ENCODE measurements around the gene GINS3.
"Not testable (repeated sequence)": the region's sequence is repeated elsewhere in the genome, so short reads cannot be mapped to it uniquely, and the experiment has no call there.

Gene GINS3

DNA sequence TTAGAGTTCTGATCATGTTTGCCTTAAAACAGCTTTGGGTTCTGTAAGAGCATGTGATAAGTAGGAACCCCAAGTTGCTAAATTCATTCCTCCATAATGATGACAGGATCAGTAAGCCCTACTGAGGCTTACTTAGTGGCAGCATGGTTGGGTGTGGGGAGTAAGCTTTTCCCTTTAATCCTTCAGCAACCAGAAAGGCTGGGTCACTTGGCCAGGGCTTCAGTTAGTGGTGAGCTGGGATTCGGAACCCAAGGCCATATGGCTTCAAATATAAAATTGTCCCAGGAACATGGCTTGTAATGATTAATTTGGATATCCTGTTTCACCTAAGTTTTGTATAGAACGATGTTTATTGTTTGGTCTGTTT, 850 bp downstream of the GINS3 start:
- DNase-seq, result no peak

DNA sequence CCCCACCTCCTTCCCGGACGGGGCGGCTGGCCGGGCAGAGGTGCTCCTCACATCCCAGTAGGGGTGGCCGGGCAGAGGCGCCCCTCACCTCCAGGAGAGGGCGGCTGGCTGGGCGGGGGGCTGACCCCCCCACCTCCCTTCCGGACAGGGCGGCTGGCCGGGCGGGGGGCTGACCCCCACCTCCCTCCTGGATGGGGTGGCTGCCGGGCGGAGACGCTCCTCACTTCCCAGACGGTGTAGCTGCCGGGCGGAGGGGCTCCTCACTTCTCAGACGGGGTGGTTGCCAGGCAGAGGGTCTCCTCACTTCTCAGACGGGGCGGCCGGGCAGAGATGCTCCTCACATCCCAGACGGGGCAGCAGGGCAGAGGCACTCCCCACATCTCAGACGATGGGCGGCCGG, 4.6 kb downstream of the GINS3 start:
- DNase-seq, result not testable (repeated sequence)

DNA sequence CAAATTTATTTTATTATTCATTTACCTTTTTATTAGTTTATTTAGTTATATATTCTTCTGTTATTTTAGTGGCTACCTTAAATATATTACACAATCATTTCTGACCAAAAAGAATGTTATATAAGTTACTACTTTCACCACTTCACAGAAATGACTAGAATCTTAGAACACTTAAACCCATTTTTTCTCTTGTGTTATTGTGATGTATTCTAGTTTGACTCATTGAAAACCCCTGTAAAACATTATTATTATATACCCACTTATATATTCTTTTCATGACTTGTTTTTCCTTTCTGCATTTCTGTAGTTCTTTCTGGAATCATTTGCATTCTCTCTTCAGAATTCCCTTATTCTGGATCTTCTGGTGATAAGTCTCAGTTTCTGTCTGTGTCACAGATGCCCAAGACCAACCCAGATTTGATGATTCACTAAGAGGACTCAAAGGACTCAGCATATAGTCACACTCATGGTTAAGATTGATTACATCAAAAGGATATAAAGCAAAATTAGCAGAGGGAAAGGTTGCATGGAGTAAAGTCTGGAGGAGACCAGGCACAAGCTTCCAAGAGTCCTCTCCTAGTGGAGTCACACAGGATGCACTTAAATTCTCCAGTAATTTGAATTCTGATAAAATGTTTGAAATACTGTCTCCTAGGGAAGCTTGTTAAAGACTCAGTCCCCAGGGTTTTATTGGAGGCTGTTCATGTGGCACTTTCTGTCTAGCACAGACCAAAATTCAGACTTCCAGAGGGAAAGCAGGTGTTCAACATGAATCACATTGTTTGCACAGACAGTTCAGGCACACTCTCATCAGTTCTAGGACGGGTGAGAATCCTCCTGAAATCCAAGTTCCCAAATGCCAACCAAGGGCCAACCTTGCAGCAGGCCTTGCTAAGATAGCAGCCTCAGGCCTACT, 7.7 kb downstream of the GINS3 start:
- DNase-seq, result no peak

DNA sequence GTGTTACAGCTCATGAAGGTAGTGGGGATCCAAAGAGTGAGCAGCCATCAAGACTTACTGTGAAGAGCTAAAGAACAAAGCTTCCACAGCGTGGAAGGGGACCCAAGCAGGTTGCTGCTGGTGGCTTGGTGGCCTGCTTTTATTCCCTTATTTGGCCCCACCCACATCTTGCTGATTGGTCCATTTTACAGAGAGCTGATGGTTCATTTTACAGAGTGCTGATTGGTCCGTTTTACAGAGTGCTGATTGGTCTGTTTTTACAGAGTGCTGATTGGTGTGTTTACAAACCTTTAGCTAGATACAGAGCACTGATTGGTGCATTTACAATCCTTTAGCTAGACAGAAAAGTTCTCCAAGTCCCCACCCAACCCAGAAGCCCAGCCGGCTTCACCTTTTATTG, 9.0 kb downstream of the GINS3 start:
- DNase-seq, result not testable (repeated sequence)

DNA sequence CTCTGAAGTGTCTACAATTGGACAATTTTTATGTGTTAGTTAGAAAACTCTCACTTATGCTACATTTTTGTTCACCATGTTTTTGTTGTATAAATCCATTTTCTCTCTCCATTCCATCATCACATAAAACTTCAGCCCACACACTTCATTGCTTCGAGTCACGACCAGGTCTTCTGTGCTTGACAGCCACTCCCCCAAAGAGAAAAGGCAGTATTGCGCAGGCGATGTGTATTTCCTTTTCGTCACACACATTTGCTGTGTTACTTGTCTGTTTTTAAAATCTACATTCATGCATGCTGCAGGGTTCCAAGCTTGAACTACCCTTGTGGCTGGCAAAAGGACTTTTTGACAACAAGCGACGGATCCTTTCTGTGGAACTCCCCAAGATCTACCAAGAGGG, 10.5 kb downstream of the GINS3 start:
- no peak for DNase-seq

DNA sequence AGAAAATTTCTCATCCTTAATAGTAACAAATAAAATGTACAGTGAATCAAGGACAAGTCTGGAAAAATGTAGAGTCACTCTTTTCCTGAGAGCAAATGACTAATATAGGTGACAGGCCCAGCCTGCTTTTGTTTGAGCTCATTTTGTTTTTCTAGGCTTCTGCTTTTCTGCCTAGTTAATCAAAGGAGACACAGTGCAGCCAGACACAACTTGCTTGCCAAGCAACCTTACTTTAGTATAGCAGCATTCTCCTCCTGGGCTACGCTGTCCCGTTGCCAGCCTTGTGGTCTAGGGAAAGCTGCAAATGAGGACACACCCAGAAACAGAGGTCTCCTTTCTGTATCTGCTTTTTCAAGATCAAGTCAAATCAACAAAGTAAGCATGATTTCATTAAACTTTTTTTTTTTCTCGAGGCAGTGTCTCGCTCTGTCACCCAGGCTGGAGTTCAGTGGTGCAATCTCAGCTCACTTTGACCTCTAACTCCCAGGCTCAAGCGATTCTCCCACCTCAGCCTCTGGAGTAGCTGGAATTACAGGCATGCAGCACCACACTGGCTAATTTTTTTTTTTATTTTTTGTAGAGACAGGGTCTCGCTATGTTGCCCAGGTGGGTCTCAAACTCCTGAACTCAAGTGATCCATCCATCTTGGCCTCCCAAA, 17.2 kb downstream of the GINS3 start:
- no peak for DNase-seq

DNA sequence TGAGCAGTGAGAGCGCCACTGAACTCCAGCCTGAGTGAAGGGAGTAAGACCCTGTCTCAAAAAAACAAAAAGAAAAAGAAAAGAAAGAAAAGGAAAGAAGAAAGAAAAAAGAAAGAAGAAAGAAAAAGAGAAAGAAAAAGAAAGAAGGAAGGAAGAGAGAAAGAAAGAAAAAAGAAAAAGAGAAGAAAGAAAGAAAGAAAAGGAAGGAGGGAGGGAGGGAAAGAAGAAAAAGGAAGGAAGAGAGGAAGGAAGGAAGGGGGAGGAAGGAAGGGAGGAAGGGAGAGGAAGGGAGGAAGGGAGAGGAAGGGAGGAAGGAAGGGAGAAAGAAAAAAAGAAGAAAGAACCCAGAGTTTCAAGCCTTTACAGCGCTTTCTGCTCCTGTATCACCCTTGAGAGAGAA, 19.1 kb downstream of the GINS3 start:
- DNase-seq, result no peak

DNA sequence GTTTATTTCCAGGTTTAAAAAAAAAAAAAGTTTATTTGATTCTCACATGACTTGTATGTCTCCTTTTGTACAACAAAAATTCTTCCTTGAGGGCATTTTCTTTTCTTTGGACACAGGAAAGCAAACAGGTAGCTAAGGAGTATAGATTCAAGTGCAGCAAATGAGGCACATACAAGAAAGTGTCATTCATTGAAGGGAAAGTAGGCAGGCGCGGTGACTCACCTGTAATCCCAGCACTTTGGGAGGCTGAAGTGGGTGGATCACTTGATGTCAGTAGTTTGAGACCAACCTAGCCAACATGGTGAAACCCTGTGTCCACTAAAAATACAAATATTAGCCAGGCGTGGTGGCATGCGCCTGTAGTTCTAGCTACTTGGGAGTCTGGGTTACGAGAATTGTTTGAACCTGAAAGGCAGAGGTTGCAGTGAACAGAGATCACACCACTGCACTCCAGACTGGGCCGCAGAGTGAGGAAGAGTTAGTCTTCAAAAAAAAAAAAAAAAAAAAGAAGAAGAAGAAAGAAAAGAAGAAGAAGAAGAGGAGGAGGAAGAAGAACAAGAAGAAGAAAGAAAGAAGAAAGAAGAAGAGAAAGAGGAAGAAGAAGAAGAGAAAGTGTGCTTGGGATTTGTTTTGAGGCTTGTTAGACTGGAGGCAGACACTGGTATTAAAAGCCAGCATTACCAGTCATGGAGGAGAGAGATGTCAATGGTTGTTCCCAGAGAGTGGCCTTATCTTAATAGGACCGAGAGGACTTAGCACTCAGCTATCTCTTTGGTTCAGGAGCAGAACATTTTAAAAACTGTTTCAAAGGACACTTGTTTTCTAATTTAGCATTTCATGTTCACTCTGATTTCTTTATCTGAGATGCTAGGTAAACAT, 19.7 kb downstream of the GINS3 start:
- no peak for DNase-seq

DNA sequence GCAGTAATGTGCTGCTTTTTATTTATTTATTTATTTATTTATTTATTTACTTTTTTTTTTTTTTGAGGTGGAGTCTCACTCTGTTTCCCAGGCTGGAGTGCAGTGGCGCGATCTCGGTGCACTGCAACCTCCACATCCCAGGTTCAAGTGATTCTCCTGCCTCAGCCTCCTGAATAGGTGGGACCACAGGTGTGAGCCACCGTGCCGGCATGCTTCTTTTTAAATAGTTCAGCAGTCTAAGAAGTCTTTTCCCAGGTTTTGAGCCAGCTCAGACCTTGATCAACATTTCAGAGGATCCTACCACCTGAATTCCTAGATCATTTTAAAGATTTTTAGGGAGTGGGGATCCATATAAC, 20.3 kb downstream of the GINS3 start:
- not testable (repeated sequence) for DNase-seq

DNA sequence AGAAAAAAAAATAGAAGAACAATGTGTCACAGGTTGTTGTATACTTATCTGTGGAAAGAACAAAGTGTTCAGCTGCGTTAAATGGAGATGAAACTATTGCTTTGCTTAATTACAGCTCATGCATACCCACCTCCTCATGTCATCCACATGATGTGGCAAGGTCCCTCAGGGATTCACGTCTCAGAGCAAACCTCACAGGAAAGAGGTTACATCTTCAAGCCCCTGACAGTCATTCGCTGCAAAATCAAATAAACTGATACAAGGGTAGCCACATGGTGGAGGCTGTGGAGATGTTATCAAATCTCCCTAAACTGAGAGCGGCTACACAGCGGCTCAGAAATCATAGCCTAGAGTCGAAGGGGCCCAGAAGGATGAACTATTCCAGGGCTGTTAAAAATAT, 21.1 kb downstream of the GINS3 start:
- no peak for DNase-seq

DNA sequence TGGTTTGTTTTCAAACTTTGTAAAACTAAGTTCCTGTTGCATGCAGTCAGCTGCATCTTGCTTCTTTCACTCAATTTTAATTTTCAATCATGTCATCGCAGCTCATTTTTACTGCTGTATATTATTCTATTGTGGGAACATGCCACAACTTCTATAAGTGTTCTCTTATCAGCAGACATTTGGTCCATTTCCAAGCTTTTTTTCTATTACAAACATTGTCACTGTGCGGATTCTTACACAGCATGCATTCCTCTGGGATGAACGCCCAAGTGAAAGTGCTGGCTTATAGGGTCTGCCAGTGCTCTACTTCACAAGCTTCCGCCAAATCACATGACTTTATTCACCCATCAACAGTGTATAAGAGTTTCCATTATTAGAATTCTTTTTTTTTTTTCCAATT, 22.7 kb downstream of the GINS3 start:
- DNase-seq, result no peak

DNA sequence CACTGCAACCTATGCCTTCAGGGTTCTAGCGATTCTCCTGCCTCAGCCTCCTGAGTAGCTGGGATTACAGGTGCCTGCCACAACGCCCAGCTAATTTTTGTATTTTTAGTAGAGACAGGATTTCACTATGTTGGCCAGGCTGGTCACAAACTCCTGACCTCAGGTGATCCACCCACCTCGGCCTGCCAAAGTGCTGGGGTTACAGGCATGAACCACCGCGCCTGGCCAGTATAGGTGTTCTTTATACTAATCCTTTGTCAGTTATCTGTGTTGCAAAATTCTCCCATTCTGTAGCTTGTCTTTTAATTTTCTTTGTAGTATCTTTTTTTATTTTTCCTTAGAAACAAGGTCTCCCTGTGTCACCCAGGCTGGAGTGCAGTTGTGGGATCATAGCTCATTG, 23.7 kb downstream of the GINS3 start:
- not testable (repeated sequence) for DNase-seq

DNA sequence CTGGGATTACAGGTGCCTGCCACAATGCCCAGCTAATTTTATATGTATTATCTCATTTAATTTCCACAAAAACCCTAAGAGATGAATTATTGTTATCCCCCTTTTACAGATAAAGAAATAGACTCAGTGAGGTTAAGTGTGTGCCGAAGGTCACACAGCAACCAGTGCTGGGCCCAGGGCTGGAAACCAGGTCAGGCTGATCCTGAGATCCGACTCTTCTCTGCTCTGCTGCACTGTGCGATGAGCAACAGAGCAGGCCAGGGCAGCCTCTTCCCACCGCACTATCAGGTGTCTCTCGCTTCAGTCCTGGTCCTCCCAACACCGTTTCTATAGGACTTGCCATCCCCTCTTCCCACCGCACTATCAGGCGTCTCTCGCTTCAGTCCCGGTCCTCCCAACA, 24.8 kb downstream of the GINS3 start:
- DNase-seq, result no peak

DNA sequence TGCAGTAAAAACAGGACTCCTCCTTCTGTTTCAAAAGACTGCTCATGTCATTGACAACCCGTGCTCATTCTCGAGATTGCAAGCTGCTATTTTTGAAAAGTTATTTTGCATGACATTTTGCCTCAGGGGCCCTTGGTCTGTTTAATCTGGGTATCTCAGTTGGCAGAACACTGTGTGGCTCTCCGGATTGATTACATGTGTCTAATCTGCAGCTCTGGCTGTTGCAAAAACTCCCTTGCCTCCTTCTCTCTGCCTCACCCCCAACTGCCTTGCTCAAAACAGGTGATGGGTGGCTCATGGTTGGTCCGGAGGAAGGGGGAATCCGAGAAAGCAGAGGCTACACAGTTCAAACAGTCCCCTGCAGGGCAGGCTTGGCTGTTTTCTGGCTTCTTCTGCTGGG, 25.3 kb downstream of the GINS3 start:
- DNase-seq, result no peak

DNA sequence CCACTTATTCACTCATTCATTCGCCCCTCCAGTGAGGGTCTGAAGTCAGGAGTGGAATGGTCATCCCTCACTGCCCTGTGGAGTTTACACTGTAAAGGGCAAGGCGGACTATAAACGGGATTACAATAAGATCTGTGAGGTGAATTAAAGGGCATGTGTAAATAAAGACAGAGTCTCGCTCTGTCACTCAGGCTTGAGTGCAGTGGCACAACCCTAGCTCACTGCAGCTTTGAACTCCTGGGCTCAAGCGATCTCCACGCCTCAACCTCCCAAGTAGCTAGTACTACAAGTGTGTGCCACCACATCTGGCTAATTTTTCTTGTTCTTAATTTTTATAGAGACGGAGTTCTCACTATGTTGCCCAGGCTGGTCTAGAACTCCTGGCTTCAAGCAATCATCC, 25.8 kb downstream of the GINS3 start:
- DNase-seq, result no peak

DNA sequence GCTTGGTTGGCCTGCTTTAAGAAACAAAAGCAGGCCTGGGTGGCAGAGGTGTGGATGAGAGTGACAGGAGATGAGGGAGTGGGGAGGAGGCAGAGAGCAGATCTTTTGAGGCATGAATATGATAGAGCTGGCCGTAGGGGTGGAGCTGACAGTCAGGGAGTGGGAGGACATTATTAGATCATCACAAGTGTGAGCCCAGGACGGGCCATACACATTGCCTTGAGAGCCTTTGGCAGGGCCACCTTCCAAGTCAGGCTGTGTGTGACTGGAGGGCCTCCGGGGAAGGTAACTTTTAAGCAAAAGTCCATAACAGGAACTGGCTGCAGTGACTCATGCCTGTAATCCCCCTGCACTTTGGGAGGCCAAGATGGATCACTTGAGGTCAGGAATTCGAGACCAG, 26.3 kb downstream of the GINS3 start:
- no peak for DNase-seq

DNA sequence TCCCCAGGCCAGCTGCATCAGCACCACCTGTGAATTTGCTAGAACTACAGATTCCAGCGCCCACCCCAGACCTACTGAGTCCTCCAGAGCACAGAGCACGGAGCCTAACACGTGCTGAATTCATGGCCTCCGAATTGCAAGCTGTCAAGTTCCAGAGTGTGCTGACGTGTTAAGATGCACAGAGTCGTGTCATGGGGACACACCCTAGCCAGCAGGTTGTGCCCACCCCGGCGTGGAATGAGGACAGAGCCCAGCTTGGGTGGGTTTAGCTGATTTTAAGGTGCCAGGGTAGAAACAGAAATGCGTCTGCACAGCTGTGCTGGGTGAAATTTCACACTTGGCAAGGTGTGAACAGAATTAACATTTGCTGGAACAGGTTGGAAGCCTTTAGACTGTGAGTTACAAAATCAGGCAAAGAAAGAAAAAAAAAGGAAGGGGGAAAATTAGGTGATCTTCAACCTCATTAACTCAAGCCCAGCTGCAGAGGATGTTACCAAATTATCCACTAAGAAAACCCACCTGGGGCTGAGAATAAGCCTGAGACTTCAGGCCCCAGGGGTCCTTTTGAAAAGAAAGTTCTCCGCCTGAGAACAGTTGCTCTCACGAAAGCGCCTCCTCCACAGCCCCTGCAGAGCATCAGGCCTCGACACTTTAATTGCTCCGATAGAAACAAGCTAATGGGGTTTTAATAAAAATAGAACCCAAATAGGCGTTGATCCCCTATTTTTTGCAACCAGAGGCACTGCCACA, 27.1 kb downstream of the GINS3 start:
- DNase-seq, result no peak

DNA sequence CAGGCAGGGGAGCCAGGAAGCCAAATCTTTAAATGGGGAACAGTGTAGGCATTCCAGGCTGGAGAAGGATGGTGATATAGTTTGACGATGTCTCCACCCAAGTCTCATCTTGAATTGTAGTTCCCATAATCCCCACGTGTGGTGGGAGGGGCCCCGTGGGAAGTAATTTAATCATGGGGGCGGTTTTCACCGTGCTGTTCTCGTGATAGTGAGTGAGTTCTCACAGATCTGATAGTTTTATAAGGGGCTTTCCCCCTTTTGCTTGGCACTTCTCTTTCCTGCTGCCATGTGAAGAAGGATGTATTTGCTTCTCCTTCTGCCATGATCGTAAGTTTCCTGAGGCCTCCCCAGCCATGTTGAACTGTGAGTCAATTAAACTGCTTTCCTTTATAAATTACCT, 28.8 kb downstream of the GINS3 start:
- no peak for DNase-seq

DNA sequence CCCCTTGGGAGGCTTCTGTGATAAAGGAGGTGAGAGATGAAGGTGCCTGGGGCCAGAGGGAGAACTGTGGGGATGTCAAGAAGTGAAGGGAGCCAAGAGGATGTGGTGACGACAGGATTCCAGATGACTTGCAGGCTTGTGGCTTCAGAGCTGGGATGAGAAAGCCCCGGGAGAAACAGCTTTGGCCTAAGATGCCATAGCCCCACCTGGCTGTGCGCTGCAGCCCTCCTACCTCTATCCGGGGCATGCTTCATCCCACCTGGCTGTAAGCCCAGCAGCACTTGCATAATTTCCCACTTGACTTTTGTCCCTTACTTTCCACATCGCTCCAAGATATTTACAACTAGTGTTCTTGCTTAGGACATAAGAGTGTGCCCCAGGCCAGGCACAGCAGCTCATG, 29.3 kb downstream of the GINS3 start:
- DNase-seq, result no peak

DNA sequence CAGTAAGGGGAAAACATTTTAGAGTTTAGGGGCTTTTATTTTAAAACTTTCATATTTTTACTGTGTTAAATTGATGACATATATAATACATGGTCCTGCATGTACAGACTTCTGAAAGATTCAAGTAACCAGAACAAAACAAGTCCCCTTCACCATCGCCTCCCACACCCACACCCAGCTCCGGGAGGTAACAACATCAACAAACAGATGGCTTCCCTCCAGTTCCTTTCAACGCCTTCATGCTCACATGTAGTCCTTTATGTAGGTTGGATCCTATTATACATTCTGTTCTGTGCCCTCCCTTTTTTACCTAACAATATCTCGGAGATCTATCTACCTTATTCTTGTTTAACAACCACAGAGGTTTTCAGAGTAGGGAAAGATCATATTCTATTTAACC, 30.5 kb downstream of the GINS3 start:
- DNase-seq, result no peak

DNA sequence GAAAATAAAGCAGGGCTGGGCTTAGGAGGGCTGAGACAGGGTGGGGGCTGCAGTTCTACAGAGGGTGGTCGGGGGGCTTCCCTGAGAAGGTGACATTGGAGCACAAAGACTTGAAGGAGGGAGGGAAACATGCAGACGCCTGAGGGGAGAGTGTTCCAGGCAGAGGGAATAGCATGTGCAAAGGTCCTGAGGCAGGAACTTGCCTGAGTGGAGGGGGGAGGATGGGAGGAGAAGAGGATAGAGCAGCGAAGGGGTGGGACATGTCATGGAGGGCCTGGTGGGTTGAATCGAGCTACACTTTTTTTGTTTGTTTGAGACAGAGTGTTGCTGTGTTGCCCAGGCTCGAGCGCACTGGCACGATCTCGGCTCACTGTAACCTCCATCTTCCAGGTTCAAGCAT, 33.0 kb downstream of the GINS3 start:
- no peak for DNase-seq

DNA sequence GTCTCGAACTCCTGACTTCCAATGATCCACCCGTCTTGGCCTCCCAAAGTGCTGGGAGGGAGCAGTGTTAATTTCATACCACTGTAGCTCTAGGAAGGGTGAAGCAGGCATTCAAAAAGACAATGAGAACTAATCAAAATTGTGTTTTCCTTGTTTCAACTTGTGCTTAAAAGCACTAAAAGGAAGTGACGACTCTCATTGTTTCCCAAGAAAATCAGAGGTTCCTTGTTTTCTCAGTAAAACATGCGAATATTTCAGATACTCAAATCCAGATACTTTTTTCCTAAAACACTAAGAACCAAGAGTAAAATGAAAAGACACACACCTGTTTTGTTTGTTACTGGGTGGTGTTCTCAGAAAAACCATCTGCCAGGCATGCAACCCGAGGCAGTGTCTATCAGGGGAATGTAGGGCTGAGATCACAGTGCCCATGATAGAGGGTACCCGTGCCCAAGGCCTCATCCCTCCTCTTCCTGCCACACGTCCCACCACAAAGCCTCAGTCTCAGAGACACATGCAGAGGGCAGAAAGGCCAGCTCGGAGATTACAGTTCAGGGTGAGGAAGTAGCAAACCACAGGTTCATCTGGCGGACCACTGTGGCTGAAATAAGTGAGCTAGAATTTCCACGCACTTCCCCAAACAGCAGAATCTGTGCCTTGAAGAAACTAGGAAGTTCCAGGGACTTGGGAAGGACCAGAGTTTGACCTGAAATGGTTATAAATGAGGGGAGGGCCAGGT, 33.7 kb downstream of the GINS3 start:
- peak; percentile 9 for DNase-seq
